Activated naive CD4-positive, alpha-beta T cell treated with anti-CD3 and anti-CD28 coated beads, Interleukin-2, amount 50 U/mL, for 24 hours (primary cell): ENCODE measurements around the gene PDE4B.
"Not testable (repeated sequence)": the region's sequence is repeated elsewhere in the genome, so short reads cannot be mapped to it uniquely, and the experiment has no call there.

Experiments
- H3K27ac Mint-ChIP-seq: one replicate; pipeline ENCODE4 v1.8.0; 2021; ENCODE audit warnings: mild to moderate bottlenecking, mixed read lengths
- H3K27me3 Mint-ChIP-seq: one replicate; pipeline ENCODE4 v1.8.0; 2021; ENCODE audit warnings: mixed read lengths
- H3K36me3 Mint-ChIP-seq: one replicate; pipeline ENCODE4 v1.8.0; 2021; ENCODE audit warnings: mixed read lengths
- H3K4me1 Mint-ChIP-seq: one replicate; pipeline ENCODE4 v1.8.0; 2021; ENCODE audit warnings: mixed read lengths
- H3K4me3 Mint-ChIP-seq: one replicate; pipeline ENCODE4 v1.8.0; 2021; ENCODE audit warnings: mild to moderate bottlenecking, mixed read lengths
- H3K9me3 Mint-ChIP-seq: one replicate; pipeline ENCODE4 v1.8.0; 2021; ENCODE audit warnings: mixed read lengths

PDE4B gene

DNA sequence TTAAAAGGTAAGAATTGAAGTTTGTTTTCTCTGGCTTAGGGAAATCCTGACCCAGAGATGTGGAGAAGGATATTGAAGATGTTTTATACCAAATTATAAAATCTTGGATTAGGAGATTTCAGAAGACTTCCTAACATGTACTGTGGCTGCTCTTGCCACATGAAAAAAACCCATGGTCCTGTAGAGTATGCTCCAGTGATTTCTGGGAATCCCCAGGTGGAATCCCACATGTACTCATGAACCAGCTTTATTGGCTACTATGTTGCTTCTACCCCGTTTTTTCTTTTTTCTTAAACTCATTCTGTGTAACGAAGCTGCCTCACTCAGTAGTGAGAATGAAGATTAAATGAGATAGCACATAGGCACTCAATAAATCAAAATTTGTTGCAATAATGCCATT is 608.5 kb downstream of the PDE4B start:
- H3K4me1 Mint-ChIP-seq = peaks cover 28% of the 10 kb centered on the region
- no peaks in the 10 kb centered on the region for H3K36me3 Mint-ChIP-seq
- H3K9me3 Mint-ChIP-seq = no peaks in the 10 kb centered on the region
- peak overlapping the region; percentile 56 for H3K27ac Mint-ChIP-seq
- no peaks in the 10 kb centered on the region for H3K27me3 Mint-ChIP-seq
- H3K4me3 Mint-ChIP-seq = no peak overlapping the region

DNA sequence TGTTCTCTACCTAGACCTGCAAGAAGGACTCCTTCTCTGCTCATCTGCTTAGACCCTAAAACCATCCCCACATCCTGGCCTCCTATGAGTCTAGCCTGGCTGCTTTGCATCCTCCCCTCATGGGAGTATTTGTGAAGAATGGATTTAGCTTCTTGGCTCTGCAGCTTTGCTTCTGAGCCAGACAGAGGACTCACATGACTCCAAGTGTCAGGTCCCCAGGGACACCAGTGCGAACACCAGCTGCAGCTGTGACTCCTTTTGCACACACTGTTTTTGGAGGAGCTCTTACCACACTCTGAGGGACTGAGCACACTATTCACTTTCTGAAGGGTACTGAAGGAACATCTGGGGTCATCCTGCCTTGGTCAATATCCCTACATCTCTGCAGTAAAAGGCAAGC is 609.5 kb downstream of the PDE4B start:
- Mint-ChIP-seq H3K4me1 (peaks cover 28% of the 10 kb centered on the region), H3K27ac (no peak overlapping the region), H3K9me3 (no peaks in the 10 kb centered on the region), H3K36me3 (no peaks in the 10 kb centered on the region), H3K27me3 (no peaks in the 10 kb centered on the region), H3K4me3 (no peak overlapping the region)

GRCh38 chr1:66403007-66403731 is 610.5 kb downstream of the PDE4B start:
- no peak overlapping the region for H3K27ac Mint-ChIP-seq
- no peaks in the 10 kb centered on the region for H3K9me3 Mint-ChIP-seq
- H3K27me3 Mint-ChIP-seq = no peaks in the 10 kb centered on the region
- no peaks in the 10 kb centered on the region for H3K36me3 Mint-ChIP-seq
- peaks cover 28% of the 10 kb centered on the region for H3K4me1 Mint-ChIP-seq
- no peak overlapping the region for H3K4me3 Mint-ChIP-seq

DNA sequence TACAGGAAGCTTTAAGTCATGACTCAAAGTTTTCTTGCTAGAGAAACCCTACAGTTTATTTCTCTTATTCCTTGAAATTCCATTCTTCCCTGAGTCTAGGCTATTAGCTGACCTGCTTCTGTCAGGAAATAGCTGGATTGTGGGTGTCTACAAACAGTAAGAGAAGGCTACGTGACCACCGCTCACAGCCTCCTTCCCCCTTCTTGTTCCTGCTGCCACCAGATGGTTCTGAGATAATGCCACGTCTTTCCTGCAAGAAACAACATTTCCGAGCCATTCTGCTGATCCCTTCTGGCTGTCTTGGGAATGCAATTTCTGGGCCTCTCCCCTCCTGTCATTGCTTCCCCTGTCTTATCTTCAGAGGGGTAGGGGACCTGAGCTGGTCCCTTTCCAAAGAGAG is 612.4 kb downstream of the PDE4B start:
- H3K4me3 Mint-ChIP-seq = no peak overlapping the region
- no peaks in the 10 kb centered on the region for H3K36me3 Mint-ChIP-seq
- H3K9me3 Mint-ChIP-seq = peaks cover 8% of the 10 kb centered on the region
- H3K4me1 Mint-ChIP-seq = peaks cover 17% of the 10 kb centered on the region
- no peaks in the 10 kb centered on the region for H3K27me3 Mint-ChIP-seq
- no peak overlapping the region for H3K27ac Mint-ChIP-seq

DNA sequence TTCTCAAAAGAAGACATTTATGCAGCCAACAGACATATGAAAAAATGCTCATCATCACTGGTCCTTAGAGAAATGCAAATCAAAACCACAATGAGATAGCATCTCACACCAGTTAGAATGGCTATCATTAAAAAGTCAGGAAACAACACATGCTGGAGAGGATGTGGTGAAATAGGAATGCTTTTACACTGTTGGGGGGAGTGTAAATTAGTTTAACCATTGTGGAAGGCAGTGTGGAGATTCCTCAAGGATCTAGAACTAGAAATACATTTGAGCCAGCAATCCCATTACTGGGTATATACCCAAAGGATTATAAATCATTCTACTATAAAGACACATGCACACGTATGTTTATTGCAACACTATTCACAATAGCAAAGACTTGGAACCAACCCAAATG is 618.8 kb downstream of the PDE4B start:
- H3K9me3 Mint-ChIP-seq, H3K36me3 Mint-ChIP-seq, H3K27me3 Mint-ChIP-seq, H3K4me3 Mint-ChIP-seq: not testable (repeated sequence)
- Mint-ChIP-seq H3K27ac (peak overlapping the region; percentile 32), H3K4me1 (peaks cover 24% of the 10 kb centered on the region)

DNA sequence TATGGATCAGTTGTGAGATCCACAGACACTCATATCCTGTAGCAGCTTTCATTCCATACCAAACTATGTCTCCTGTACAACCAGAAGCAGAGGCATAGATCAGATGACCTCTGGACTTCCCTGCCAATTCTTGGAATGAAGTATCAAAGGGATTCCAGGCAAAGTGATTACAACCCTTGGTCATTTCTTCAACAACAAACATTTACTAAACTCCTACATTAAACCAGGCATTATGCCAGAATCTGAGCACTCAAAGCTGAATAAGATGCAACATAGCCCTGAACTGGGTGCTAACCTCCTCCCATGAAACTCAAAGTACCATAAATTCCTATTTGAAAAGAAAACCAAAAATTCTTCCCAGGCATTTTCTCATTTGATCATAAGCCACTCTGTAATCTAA is 620.0 kb downstream of the PDE4B start:
- Mint-ChIP-seq H3K4me1 (peaks cover 24% of the 10 kb centered on the region), H3K36me3 (no peaks in the 10 kb centered on the region), H3K27me3 (no peaks in the 10 kb centered on the region), H3K4me3 (no peak overlapping the region), H3K27ac (no peak overlapping the region), H3K9me3 (peaks cover 13% of the 10 kb centered on the region)

- H3K4me3 Mint-ChIP-seq = no peak overlapping the region
- no peaks in the 10 kb centered on the region for H3K27me3 Mint-ChIP-seq
- H3K36me3 Mint-ChIP-seq = peaks cover 2% of the 10 kb centered on the region
- no peak overlapping the region for H3K27ac Mint-ChIP-seq
- H3K4me1 Mint-ChIP-seq = peaks cover 24% of the 10 kb centered on the region
- H3K9me3 Mint-ChIP-seq = peaks cover 13% of the 10 kb centered on the region
Observed at GRCh38 chr1:66413136-66413837, 620.6 kb downstream of the PDE4B start.

DNA sequence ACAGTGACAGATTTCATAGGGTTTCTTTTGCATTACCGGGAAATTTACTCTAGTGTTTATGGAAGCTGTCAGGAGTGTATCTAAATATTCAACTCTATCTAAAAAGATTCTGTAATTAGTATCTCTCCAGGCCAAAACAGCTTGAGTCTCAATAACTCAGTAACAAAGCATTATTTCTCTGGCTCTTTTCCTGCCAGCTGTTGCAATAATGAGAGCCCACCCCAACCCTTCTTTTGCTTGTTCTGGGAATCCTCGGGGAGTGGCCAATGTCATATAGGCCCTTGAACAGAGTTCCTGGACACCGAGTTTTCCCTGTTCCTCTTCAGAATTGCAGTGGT is 621.1 kb downstream of the PDE4B start:
- peaks cover 9% of the 10 kb centered on the region for H3K9me3 Mint-ChIP-seq
- no peak overlapping the region for H3K27ac Mint-ChIP-seq
- peaks cover 2% of the 10 kb centered on the region for H3K36me3 Mint-ChIP-seq
- H3K4me3 Mint-ChIP-seq = no peak overlapping the region
- H3K27me3 Mint-ChIP-seq = no peaks in the 10 kb centered on the region
- peaks cover 24% of the 10 kb centered on the region for H3K4me1 Mint-ChIP-seq

DNA sequence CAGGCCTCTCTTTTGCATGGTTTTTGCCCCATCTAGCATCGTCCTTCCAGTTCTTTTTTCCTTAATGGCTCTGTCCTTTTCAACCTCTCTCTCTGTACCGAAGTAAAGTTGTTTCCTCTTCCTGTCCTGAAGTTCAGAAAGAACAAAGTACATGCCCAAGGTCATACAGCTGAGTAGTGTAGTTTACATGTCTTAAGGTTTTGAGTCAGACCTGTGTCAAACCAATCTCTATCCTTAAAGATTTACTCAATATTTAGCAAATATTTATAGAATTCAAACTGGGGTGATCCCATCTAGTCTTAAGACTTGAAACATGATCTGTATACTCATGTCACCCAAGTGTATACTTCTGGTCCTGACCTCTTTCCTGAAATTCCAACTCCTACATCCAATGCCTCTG is 622.6 kb downstream of the PDE4B start:
- Mint-ChIP-seq H3K36me3 (peaks cover 3% of the 10 kb centered on the region), H3K27ac (no peak overlapping the region), H3K4me3 (no peak overlapping the region), H3K4me1 (peaks cover 20% of the 10 kb centered on the region), H3K27me3 (no peaks in the 10 kb centered on the region), H3K9me3 (peaks cover 5% of the 10 kb centered on the region)

DNA sequence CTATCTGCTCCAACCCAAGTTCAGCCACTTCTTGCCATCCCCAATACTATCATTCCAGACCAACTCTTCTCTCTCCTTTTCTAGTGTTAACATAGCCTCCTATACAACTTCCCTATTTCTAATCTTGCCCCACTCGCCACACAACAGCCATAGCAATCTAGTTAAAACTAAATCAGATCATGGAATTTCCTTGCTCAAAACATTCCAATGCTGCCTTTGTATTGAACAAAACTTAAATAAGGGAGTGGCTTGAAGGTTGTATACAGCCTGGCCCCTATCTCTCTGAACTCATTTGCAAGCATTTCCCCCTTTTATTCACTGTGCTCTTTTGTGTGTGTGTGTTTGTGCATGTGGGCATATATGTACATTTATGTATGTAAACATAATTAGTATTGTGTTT is 623.2 kb downstream of the PDE4B start:
- Mint-ChIP-seq H3K36me3 (peaks cover 3% of the 10 kb centered on the region), H3K9me3 (peaks cover 5% of the 10 kb centered on the region), H3K27me3 (no peaks in the 10 kb centered on the region), H3K4me3 (no peak overlapping the region), H3K4me1 (peaks cover 14% of the 10 kb centered on the region), H3K27ac (no peak overlapping the region)

DNA sequence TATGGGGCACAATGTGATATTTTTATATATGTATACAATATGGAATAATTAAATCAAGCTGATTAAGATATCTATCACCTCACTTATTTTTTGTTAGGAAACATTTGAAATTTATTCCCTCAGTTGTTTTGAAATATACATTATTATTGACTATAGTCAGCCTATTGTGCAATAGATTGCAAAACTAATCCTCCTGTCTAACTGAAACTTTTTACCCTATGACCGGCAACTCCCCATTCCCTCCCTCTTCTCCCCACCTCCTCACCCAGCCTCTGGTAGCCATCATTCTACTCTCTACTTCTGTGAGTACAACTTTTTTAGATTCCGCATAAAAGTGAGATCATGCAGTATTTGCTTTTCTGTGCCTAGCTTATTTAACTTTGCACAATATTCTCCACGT is 623.6 kb downstream of the PDE4B start:
- Mint-ChIP-seq H3K27ac (no peak overlapping the region), H3K9me3 (peaks cover 5% of the 10 kb centered on the region), H3K36me3 (peaks cover 3% of the 10 kb centered on the region), H3K4me1 (peaks cover 9% of the 10 kb centered on the region), H3K27me3 (no peaks in the 10 kb centered on the region), H3K4me3 (no peak overlapping the region)

DNA sequence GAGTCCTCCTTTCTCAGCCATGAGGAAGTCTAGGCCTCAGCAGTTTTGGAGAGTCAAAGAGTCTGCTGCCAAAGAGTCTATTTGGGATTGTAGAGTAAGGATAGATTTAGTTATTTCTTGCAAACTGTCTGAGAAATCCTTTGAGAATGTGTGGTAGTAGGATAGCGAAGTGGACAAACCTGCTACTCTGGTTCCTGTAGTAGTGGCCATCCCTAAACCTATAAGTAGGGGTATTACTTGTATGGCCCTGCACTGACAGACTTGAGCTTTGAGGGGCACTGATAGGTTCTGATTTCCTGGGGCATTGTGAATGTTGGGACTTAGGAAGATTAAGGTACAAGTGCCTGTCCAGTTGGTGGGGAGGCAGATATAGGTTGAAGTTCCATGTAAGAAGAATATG is 625.3 kb downstream of the PDE4B start:
- no peak overlapping the region for H3K27ac Mint-ChIP-seq
- H3K4me1 Mint-ChIP-seq = peaks cover 4% of the 10 kb centered on the region
- no peak overlapping the region for H3K4me3 Mint-ChIP-seq
- no peaks in the 10 kb centered on the region for H3K27me3 Mint-ChIP-seq
- H3K9me3 Mint-ChIP-seq = peaks cover 5% of the 10 kb centered on the region
- peaks cover 3% of the 10 kb centered on the region for H3K36me3 Mint-ChIP-seq

DNA sequence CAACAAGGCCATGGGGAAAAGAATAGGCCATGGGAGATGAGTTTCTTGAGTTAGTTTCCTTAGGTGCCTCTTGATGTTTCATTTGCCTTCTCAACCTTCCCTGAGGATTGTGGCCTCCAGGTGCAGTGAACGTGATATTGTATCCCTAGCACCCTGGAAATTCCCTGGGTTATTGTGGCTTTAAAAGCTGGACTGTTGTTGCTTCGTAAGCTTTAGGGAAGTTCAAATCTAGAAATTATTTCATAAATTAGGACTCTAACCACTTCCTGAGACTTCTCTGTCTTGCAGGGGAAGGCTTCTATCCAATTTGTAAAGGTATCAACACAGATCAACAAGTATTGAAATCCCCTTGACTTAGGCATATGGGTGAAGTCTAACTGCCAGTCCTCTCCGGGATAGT is 627.5 kb downstream of the PDE4B start:
- not testable (repeated sequence) for H3K27me3 Mint-ChIP-seq, H3K4me3 Mint-ChIP-seq, H3K4me1 Mint-ChIP-seq, H3K9me3 Mint-ChIP-seq, H3K36me3 Mint-ChIP-seq, H3K27ac Mint-ChIP-seq

DNA sequence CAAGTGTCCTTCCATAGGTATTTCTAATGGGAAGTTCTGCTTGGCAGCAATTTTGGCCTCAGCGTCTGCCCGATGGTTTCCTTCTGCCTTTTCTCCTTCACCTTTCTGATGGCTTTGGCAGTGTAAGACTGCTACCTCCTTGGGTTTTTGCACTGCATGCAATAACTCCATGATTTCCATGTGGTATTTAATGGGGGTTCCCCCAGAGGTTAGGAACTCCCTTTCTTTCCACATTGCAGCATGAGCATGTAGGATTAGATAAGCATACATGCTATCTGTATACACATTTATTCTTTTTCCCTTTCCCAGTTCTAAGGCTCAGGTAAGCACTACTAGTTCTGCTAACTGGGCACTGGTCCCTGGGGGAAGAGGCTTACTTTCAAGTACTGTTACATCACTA is 628.2 kb downstream of the PDE4B start:
- not testable (repeated sequence) for H3K27me3 Mint-ChIP-seq, H3K4me3 Mint-ChIP-seq, H3K36me3 Mint-ChIP-seq, H3K9me3 Mint-ChIP-seq, H3K27ac Mint-ChIP-seq, H3K4me1 Mint-ChIP-seq

DNA sequence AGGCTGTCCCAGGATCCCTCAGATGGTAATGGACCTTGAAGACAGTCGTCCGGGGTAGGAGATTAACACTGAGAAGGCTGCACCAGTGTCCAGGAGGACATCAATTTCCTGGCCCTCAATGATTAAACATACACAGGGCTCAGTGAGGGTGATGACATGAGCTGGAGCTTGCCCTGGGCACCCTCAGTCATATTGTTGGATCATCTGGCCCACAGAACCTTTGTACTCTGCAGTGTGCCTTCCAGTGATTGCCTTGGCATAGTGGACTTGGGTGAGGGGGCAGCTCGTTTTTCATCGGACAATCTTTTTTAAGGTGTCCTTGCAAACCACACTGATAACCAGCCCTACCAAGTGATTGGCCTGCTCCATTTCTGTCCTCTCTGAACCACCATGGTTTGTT is 630.1 kb downstream of the PDE4B start:
- Mint-ChIP-seq H3K9me3 (no peaks in the 10 kb centered on the region), H3K36me3 (peaks cover 6% of the 10 kb centered on the region), H3K4me3 (no peak overlapping the region), H3K4me1 (peaks cover 12% of the 10 kb centered on the region), H3K27ac (no peak overlapping the region), H3K27me3 (no peaks in the 10 kb centered on the region)
